HG03439 (cell line): Measurements from ENCODE around the gene RAB8A.

Source experiments
- ATAC-seq: cut with Tn5 transposase; IDR thresholded peaks from one replicate; pipeline ENCODE4 v1.9.1; 2021; ENCODE audit warnings: mild to moderate bottlenecking, moderate library complexity; ENCODE audit not compliant: unreplicated experiment

Gene RAB8A

GRCh38 chr19:16136185-16136999 is 24.7 kb downstream of the RAB8A start:
- ATAC-seq: no peak

GRCh38 chr19:16139752-16140151 is 28.1 kb downstream of the RAB8A start:
- ATAC-seq: no peak

GRCh38 chr19:16141043-16141442 is 29.4 kb downstream of the RAB8A start:
- ATAC-seq: peak; percentile 44

GRCh38 chr19:16142032-16142580 is 30.4 kb downstream of the RAB8A start:
- no peak for ATAC-seq

- ATAC-seq: peak; percentile 59
These were observed 31.9 kb downstream of the RAB8A start, which contains the start of gene HSH2D for GRCh38 chr19:16143399-16144215. HSH2D (plus strand) TSS chr19:16143685; CDS start chr19:16148751, 5,066 bp downstream.

GRCh38 chr19:16144216-16144581 is 32.5 kb downstream of the RAB8A start:
- no peak for ATAC-seq

GRCh38 chr19:16146112-16146511 is 34.4 kb downstream of the RAB8A start:
- ATAC-seq: no peak

- ATAC-seq: no peak
These were observed 36.9 kb downstream of the RAB8A start for GRCh38 chr19:16148443-16149229.

GRCh38 chr19:16153582-16154336 is 42.1 kb downstream of the RAB8A start:
- ATAC-seq: no peak

- ATAC-seq: no peak
These were observed 42.9 kb downstream of the RAB8A start for GRCh38 chr19:16154557-16154956.

GRCh38 chr19:16155128-16155527 is 43.4 kb downstream of the RAB8A start:
- no peak for ATAC-seq

GRCh38 chr19:16156904-16157303 is 45.2 kb downstream of the RAB8A start:
- ATAC-seq: no peak

- ATAC-seq: no peak
These were observed 45.9 kb downstream of the RAB8A start for GRCh38 chr19:16157601-16158000.

- ATAC-seq: no peak
These were observed 48.0 kb downstream of the RAB8A start for GRCh38 chr19:16159655-16160054.

- no peak for ATAC-seq
These were observed 48.8 kb downstream of the RAB8A start for GRCh38 chr19:16160445-16160942.

- ATAC-seq: no peak
These were observed 49.4 kb downstream of the RAB8A start for GRCh38 chr19:16160943-16161560.

GRCh38 chr19:16161840-16162239 is 50.2 kb downstream of the RAB8A start:
- ATAC-seq: no peak

GRCh38 chr19:16164222-16164890 is 52.7 kb downstream of the RAB8A start:
- no peak for ATAC-seq

- ATAC-seq: no peak
These were observed 54.7 kb downstream of the RAB8A start for GRCh38 chr19:16166417-16166816.
